Gastroesophageal sphincter (tissue), 4 donors: ENCODE measurements around the gene TMPRSS11E. TPM values are rescaled to one million over a fixed set of nuclear protein-coding genes. Genes with fewer than 3 reads are reported as not detected.

Experiments used
- ATAC-seq: fragments of 150-250 bp; one replicate; pipeline ENCODE4 v1.9.1; 2016; ENCODE audit warnings: mild to moderate bottlenecking, moderate library complexity
- H3K27ac ChIP-seq, 4 donors: fragments of 200-600 bp; sonication (generic) in 3 of 4; 1 replicate in 3 of 4; 2 replicates in 1 of 4; pipeline ENCODE4 v1.5.1; 2016 to 2019
- H3K27me3 ChIP-seq: fragments of 200-600 bp; sonication (generic); one replicate; pipeline ENCODE4 v1.5.1; 2019
- H3K36me3 ChIP-seq, 2 donors: fragments of 200-600 bp; sonication (generic); one replicate each; pipeline ENCODE4 v1.5.1; 2019; ENCODE audit warnings: control low read depth in 1 of 2
- H3K4me1 ChIP-seq, 3 donors: fragments of 200-600 bp; sonication (generic); 1 replicate in 2 of 3; 2 replicates in 1 of 3; pipeline ENCODE4 v1.5.1; 2016 to 2019; ENCODE audit warnings: control low read depth in 2 of 3
- H3K4me3 ChIP-seq, 2 donors: fragments of 200-600 bp; sonication (generic); one replicate each; pipeline ENCODE4 v1.5.1; 2019; ENCODE audit warnings: mild to moderate bottlenecking in 1 of 2, moderate library complexity in 1 of 2
- H3K9me3 ChIP-seq, 3 donors: fragments of 200-600 bp; sonication (generic); one replicate each; pipeline ENCODE4 v1.5.1; 2017 to 2019; ENCODE audit warnings: control low read depth in 2 of 3
- CTCF ChIP-seq, 4 experiments: fragments of 200-600 bp in 2 of 4; fragments of 450-650 bp in 2 of 4; sonication (generic) in 1 of 4; IDR thresholded peaks; one replicate each; pipeline ENCODE4 v1.5.1; 2017 to 2019; ENCODE audit warnings: antibody characterized with exemption in 4 of 4, mild to moderate bottlenecking in 2 of 4, moderate library complexity in 2 of 4
- EP300 ChIP-seq: sonication (generic); formaldehyde crosslinking; IDR thresholded peaks from one replicate; pipeline ENCODE4 v1.6.1; 2017; ENCODE audit warnings: antibody characterized with exemption, mild to moderate bottlenecking
- POLR2A ChIP-seq, 2 donors: fragments of 450-650 bp; IDR thresholded peaks; one replicate each; pipeline ENCODE4 v1.6.1; 2017; ENCODE audit warnings: antibody characterized with exemption in 2 of 2, mild to moderate bottlenecking in 2 of 2, moderate library complexity in 1 of 2
- POLR2AphosphoS5 ChIP-seq: sonication (generic); formaldehyde crosslinking; IDR thresholded peaks from one replicate; pipeline ENCODE4 v1.6.1; 2017; ENCODE audit warnings: antibody characterized with exemption
- WGBS, 2 donors: methylation state at CpG; one replicate each; pipeline ENCODE4 v1.1.5; 2018; ENCODE audit warnings: low coverage in 1 of 2; 5-methylcytosine and 5-hydroxymethylcytosine counted together
- total RNA-seq, 4 donors: library from RNA; depleted of rRNA; stranded (reverse); fragments of >200 nt; gene quantifications; one replicate each; pipeline ENCODE4 v1.1.0, GENCODE V29; 2016

TMPRSS11E gene
- total RNA-seq, 4 donors from 2014 or later = 0.23 to 13.0 (median 0.31) TPM; not detected in 1

GRCh38 chr4:68416591-68416990 is 30.7 kb upstream of the TMPRSS11E start:
- Histone ChIP-seq H3K4me1 (no peaks in the 10 kb centered on the region), H3K27ac (no peak overlapping the region), H3K4me3 (no peak overlapping the region), H3K9me3 (peaks cover 0 to 12% (median 0%) of the 10 kb centered on the region in 3 donors), H3K27me3 (peaks cover 6% of the 10 kb centered on the region), H3K36me3 (no peaks in the 10 kb centered on the region)
- no peak for ATAC-seq
- no peak for TF ChIP-seq POLR2AphosphoS5
- TF ChIP-seq CTCF (IDR thresholded peaks at IDR 0.05) = no peak
- no peak for TF ChIP-seq POLR2A (IDR thresholded peaks at IDR 0.05)
- no peak for TF ChIP-seq EP300
- 73 to 79% methylated on average over 2 to 3 of the region's 3 CpGs for WGBS, 2 donors

GRCh38 chr4:68426516-68426915 is 20.7 kb upstream of the TMPRSS11E start:
- Histone ChIP-seq H3K9me3 (no peaks in the 10 kb centered on the region), H3K27me3 (no peaks in the 10 kb centered on the region), H3K4me1 (no peaks in the 10 kb centered on the region), H3K27ac (no peak overlapping the region), H3K36me3 (no peaks in the 10 kb centered on the region), H3K4me3 (no peak overlapping the region)
- no peak for ATAC-seq
- WGBS, 2 donors = 67 to 85% methylated on average over 3 of the region's 3 CpGs
- TF ChIP-seq POLR2A (IDR thresholded peaks at IDR 0.05) = no peak
- no peak for TF ChIP-seq CTCF (IDR thresholded peaks at IDR 0.05)
- no peak for TF ChIP-seq POLR2AphosphoS5
- TF ChIP-seq EP300 = no peak

- H3K27ac ChIP-seq = no peak overlapping the region
- TF ChIP-seq EP300 (no peak), CTCF (IDR thresholded peaks at IDR 0.05) (no peak), POLR2AphosphoS5 (no peak), POLR2A (IDR thresholded peaks at IDR 0.05) (no peak)
- H3K36me3 ChIP-seq = no peaks in the 10 kb centered on the region
- no peak overlapping the region for H3K4me3 ChIP-seq
- H3K27me3 ChIP-seq = no peaks in the 10 kb centered on the region
- H3K9me3 ChIP-seq = no peaks in the 10 kb centered on the region
- WGBS, 2 donors = 71% methylated on average over 1 of the region's 1 CpG; no CpG with 5 or more reads in 1 of the 2 donors
- no peaks in the 10 kb centered on the region for H3K4me1 ChIP-seq
- ATAC-seq = no peak
Measured at GRCh38 chr4:68430337-68430736, 16.9 kb upstream of the TMPRSS11E start.

- ATAC-seq = no peak
- Histone ChIP-seq H3K27ac (no peak overlapping the region), H3K27me3 (no peaks in the 10 kb centered on the region), H3K36me3 (no peaks in the 10 kb centered on the region), H3K4me1 (no peaks in the 10 kb centered on the region), H3K9me3 (no peaks in the 10 kb centered on the region), H3K4me3 (no peak overlapping the region)
- no peak for TF ChIP-seq CTCF (IDR thresholded peaks at IDR 0.05)
- no peak for TF ChIP-seq POLR2A (IDR thresholded peaks at IDR 0.05)
- TF ChIP-seq POLR2AphosphoS5 = no peak
Measured at GRCh38 chr4:68432320-68432719, 14.9 kb upstream of the TMPRSS11E start.

GRCh38 chr4:68433582-68433981 is 13.7 kb upstream of the TMPRSS11E start:
- H3K27ac ChIP-seq = no peak overlapping the region
- TF ChIP-seq POLR2A (IDR thresholded peaks at IDR 0.05) = no peak
- TF ChIP-seq CTCF (IDR thresholded peaks at IDR 0.05) = no peak
- TF ChIP-seq EP300 = no peak
- no peak for TF ChIP-seq POLR2AphosphoS5
- H3K27me3 ChIP-seq = no peaks in the 10 kb centered on the region
- no peaks in the 10 kb centered on the region for H3K9me3 ChIP-seq
- no peaks in the 10 kb centered on the region for H3K4me1 ChIP-seq
- ATAC-seq = no peak
- no peaks in the 10 kb centered on the region for H3K36me3 ChIP-seq
- WGBS, 2 donors = 70 to 74% methylated on average over 5 of the region's 5 CpGs
- H3K4me3 ChIP-seq = no peak overlapping the region
